ENCODE measurements around the gene HSPA12A.

HSPA12A gene, protein sequence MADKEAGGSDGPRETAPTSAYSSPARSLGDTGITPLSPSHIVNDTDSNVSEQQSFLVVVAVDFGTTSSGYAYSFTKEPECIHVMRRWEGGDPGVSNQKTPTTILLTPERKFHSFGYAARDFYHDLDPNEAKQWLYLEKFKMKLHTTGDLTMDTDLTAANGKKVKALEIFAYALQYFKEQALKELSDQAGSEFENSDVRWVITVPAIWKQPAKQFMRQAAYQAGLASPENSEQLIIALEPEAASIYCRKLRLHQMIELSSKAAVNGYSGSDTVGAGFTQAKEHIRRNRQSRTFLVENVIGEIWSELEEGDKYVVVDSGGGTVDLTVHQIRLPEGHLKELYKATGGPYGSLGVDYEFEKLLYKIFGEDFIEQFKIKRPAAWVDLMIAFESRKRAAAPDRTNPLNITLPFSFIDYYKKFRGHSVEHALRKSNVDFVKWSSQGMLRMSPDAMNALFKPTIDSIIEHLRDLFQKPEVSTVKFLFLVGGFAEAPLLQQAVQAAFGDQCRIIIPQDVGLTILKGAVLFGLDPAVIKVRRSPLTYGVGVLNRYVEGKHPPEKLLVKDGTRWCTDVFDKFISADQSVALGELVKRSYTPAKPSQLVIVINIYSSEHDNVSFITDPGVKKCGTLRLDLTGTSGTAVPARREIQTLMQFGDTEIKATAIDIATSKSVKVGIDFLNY

GRCh38 chr10:116742367-116743265 lies at the start of gene HSPA12A:
Gene HSPA12A, minus strand, starts transcription at chr10:116742566. Its CDS starts 97 bp downstream, at chr10:116742469.
- FAIRE-seq: no peak

DNA sequence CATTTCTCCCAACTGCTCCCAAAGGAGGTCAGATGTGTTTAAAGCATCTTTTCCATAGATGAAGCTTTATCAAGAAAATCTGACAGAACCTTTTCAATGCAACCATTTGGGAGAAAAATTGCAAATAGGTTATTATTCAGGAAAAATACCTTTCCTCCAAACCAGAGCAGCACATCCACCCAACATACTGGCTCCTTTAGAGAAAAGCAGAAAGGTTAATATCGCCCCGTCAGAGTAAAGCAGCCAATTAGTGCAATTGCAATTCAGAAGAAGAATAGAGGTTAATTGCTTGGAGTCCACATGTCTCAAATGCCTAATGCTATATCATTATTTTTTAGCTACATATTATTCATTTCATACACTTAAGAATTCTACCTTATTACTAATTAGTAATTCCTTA lies 48.9 kb upstream of the HSPA12A start:
- FAIRE-seq: no peak

- peak; percentile 59 for FAIRE-seq
Observed at GRCh38 chr10:116787893-116788665, 45.7 kb upstream of the HSPA12A start.

GRCh38 chr10:116787053-116787659 lies 44.8 kb upstream of the HSPA12A start:
- FAIRE-seq: no peak

DNA sequence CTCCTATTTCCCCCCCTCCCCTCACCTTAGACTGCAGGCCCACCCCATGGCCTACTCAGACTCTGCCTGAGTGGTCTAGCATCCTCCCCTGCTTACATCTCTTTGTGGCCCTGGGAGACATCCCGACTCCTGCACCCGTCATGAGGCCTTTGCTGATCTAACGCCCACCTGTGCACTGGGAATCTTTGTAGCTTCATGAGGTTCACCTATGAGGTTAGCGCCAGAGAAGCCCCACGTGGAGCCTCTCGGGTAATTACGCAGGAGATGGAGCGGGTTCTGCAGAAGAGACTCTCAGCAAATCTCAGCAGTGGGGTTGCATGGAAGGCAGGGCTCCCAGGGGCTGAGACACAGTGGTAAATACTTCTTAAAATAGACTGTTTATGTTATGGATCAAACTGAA lies 43.5 kb upstream of the HSPA12A start:
- FAIRE-seq: no peak

DNA sequence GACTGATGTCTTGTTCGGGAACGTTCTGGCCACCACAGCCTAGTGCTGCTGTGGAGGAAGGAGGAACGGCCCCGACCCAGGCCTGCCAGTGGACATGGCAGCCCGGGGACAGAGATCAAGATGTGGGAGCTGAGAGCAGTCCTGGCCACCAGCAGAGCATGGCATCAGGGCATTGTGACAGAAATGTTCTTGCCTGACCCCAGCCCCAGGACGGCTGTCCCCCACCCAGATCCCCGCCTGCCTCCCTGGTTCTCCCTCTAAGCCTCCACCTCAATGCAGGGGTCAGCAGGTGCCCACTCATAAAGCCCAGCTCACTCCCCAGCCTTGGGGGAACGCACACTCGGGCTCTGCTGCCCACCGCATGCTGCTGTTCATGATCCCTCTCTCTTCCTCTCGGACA lies 42.9 kb upstream of the HSPA12A start:
- FAIRE-seq: no peak

DNA sequence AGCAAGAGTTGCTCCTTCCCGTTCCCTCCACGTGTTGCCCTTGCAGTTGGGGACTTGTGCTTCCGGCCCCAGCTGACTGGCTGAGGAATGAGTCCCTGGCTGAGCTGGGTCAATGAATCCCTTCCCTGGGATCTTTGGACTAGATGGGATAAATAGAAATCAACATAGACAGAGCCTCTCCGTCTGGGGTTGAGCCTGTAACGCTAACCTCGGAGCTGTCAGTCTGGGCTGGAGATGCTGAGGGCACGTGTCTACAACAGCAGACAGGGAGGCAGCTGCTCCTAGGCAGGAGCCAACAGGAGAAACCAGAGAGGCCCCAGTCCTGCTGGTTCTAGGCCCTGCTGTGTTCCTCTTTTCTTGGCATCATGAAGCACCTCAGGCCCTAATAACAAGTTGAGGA lies 42.3 kb upstream of the HSPA12A start:
- FAIRE-seq: no peak

- FAIRE-seq: no peak
Observed at GRCh38 chr10:116784035-116784434, 41.7 kb upstream of the HSPA12A start.

DNA sequence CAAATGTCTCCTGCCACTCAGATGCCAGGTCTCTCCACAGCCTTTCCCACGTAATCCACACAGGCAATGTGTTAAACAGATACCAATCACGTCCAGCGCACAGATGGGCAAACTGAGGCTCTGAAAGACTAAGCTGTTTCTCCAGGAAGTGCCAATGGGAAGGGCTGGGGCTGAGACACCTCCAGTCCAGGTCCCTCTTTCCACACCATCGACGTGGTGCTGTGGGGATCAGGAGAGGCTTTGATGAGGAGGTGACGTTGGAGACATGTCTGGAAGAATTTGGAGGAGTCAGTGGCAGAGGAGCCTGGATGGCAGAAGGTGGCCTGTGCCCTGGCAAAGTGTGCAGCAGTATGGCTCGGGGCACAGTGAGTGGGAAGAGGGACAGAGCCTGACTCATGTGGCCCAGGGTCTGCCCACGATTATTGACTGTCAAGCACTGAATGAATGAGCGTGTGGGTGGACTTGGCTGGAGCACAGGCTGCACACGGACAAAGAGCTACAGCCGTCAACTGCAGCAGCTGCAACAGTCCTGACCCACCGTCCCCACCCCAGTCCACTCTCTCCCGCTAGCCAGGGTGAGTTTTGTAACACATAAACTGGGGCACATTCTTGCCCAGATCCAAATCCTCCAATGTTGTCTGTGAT lies 40.8 kb upstream of the HSPA12A start:
- no peak for FAIRE-seq

- FAIRE-seq: no peak
Observed at GRCh38 chr10:116781370-116781884, 39.1 kb upstream of the HSPA12A start.

GRCh38 chr10:116780691-116781205 lies 38.4 kb upstream of the HSPA12A start:
- no peak for FAIRE-seq

GRCh38 chr10:116779076-116779687 lies 36.8 kb upstream of the HSPA12A start:
- FAIRE-seq: no peak

GRCh38 chr10:116777006-116777405 lies 34.6 kb upstream of the HSPA12A start:
- no peak for FAIRE-seq

DNA sequence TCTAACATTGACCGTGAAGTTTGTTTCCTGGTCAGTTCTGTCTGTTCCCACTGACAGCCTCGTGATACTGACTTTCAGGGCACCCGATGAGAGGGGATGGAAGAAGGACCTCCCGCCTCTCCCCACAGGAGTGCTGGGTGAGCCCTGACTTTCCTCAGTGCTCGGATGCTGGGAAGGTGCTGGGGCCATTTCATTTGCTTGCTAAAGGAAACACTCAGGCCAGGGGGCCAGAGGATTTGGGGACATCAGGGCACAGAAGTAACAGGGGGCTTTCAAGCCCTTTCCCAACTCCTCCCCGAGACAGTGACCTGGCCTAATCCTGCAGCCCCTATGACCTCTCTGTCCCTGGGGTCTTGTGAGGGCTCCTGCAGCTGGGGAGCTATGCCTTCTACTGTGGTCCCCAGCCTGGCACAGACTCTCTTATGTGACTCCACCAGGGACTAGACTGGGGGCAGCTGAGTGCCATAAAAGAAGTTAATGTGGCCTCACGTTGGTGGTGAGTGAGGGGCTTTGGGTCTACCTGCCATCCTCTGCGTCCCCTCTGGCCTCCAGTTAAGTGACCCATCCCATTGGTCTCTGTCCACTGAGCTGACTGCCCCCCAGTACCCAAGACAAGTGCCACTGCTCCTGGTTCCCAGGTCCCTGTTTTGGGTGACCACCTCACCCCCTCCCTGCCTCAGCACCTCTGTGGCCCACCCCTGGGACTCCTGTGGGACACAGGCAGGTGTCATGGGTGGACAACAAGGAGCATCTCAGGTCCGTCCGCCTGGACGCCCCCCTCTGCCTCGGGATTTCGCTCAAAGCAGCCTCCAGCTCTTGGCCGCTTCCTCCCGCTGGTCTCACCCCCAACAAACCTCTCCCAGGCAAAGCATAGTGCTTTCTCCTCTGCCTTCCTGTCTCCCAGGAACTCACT lies 33.4 kb upstream of the HSPA12A start:
- FAIRE-seq: no peak

GRCh38 chr10:116774728-116775151 lies 32.4 kb upstream of the HSPA12A start:
- no peak for FAIRE-seq

- FAIRE-seq: no peak
Observed at GRCh38 chr10:116772909-116773705, 30.7 kb upstream of the HSPA12A start.

DNA sequence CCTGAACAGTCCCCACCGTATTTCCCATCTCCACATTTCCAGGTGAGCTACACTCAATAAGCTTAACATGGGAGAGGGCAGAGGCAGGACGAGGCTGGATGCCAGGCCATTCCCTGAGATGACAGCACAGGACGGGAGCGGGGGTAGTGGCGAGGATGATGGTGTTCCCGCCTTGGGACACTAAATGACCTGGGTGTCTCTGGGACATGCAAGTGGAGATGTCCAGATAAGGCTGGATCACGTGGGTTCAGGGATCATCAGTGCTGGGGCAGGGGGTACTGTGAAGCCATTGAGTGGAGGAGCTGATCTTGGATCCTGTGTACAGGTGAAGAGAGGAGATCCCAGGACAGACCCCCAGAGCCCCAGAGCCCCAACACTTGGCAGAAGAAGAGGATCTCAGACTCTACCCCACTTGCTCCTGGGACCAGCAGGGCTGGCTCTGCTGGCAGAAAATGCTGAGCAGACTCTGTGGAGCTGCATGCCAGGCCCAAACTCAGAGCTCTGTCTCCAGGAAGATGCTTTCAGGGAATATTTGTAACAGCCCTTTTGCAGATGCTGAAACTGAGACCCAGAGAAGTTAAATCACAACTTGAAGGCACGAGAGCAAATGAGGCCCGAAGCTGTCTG lies 29.7 kb upstream of the HSPA12A start:
- FAIRE-seq: no peak

All from A204.1 (cell line).